ENCODE measurements around the gene TCHP. TPM values are rescaled to one million over a fixed set of nuclear protein-coding genes. Genes with fewer than 3 reads are reported as not detected.

Gene TCHP
- total RNA-seq, 1 experiment from 2014 or later = 13.3 TPM

- Histone ChIP-seq H3K56ac (ENCODE audit: insufficient read length, low read depth, low read length) (no peak overlapping the region), H3K79me2 (ENCODE audit: insufficient read depth, low read length) (peaks cover 5% of the 10 kb centered on the region; the same call in 1 of the 2 replicates), H3K27ac (ENCODE audit: insufficient read length, low read depth, low read length) (no peak overlapping the region), H3K4me2 (ENCODE audit: insufficient read depth, insufficient read length, low read length) (no peak overlapping the region), H2AK5ac (ENCODE audit: insufficient read length, low read length) (no peak overlapping the region), H3K27me3 (ENCODE audit: insufficient read depth, low read length) (no peaks in the 10 kb centered on the region), H3K18ac (ENCODE audit: insufficient read length, low read depth, low read length) (no peak overlapping the region), H4K91ac (ENCODE audit: insufficient read length, low read depth, low read length) (no peak overlapping the region), H3K4ac (ENCODE audit: low read depth, low read length) (no peak overlapping the region), H3K79me1 (ENCODE audit: insufficient read depth, low read depth, low read length, poor library complexity, severe bottlenecking) (no peaks in the 10 kb centered on the region), H3K14ac (ENCODE audit: insufficient read depth, low read length) (no peak overlapping the region), H3K9me3 (ENCODE audit: control insufficient read depth, low read depth, low read length) (no peaks in the 10 kb centered on the region), H2AFZ (ENCODE audit: low read length) (no peak overlapping the region), H3T11ph (ENCODE audit: low read length) (no peak overlapping the region), H4K5ac (ENCODE audit: insufficient read length, low read depth, low read length) (no peak overlapping the region), H2BK120ac (ENCODE audit: low read depth, low read length, poor library complexity, severe bottlenecking) (no peak overlapping the region), H3K4me1 (ENCODE audit: insufficient read depth, low read length) (peaks cover 9% of the 10 kb centered on the region), H3K23me2 (ENCODE audit: insufficient read length, low read depth, low read length, poor library complexity, severe bottlenecking) (peaks cover 11% of the 10 kb centered on the region), H2BK12ac (ENCODE audit: insufficient read length, low read depth, low read length) (no peak overlapping the region), H2BK15ac (ENCODE audit: low read depth, low read length) (no peak overlapping the region), H2BK20ac (ENCODE audit: low read depth, low read length, poor library complexity, severe bottlenecking) (no peak overlapping the region), H3K23ac (ENCODE audit: insufficient read length, low read depth, low read length) (no peak overlapping the region), H4K8ac (replicated peaks; ENCODE audit: insufficient read length, low read depth, low read length) (no peak overlapping the region), H3K9ac (ENCODE audit: extremely low read depth, insufficient read length, low read length) (no peak overlapping the region), H2BK5ac (ENCODE audit: insufficient read length, low read length) (no peak overlapping the region), H4K20me1 (ENCODE audit: control insufficient read depth, insufficient read depth, insufficient read length) (no peaks in the 10 kb centered on the region)
- WGBS (ENCODE audit: extremely low coverage, insufficient read length, low lambda C conversion rate) = no CpG with 5 or more reads among the region's 4 CpGs
- peaks cover 26 to 31% of the 10 kb centered on the region in 2 experiments for H3K4me1 Mint-ChIP-seq
- no peak overlapping the region for H3K27ac Mint-ChIP-seq
- DNase-seq = no peak
- H3K4me3 Mint-ChIP-seq = no peak overlapping the region
- H3K36me3 Mint-ChIP-seq (ENCODE audit: insufficient read depth in 1 of 3, low read depth in 3 of 3) = no peaks in the 10 kb centered on the region
- H3K9me3 Mint-ChIP-seq = no peaks in the 10 kb centered on the region; a peak in 1 of 5 replicates
- no peak for TF ChIP-seq CTCF (conservative IDR thresholded peaks at IDR 0.05)
- peaks cover 18% of the 10 kb centered on the region for H3K27me3 Mint-ChIP-seq (ENCODE audit: low read depth)
These were observed 16.6 kb upstream of the TCHP start for GRCh38 chr12:109883461-109883860.

Data from H9 (cell line).